ENCODE results near the gene ZNF160.
"Not testable (repeated sequence)": the region's sequence is repeated elsewhere in the genome, so short reads cannot be mapped to it uniquely, and the experiment has no call there.

The ZNF160 gene

GRCh38 chr19:53123400-53123799 is 20.2 kb upstream of the ZNF160 start:
- no peaks in the 10 kb centered on the region for H3K4me1 ChIP-seq (ENCODE audit: control insufficient read depth in 1 of 2, insufficient read depth in 2 of 2, low read length in 2 of 2)
- no peaks in the 10 kb centered on the region for H3K36me3 ChIP-seq (ENCODE audit: control insufficient read depth in 1 of 2, insufficient read depth in 2 of 2, low read length in 2 of 2)
- peaks cover 5 to 8% of the 10 kb centered on the region in 2 donors for H3K9me3 ChIP-seq (ENCODE audit: control insufficient read depth in 1 of 2, low read length in 2 of 2)
- H3K4me3 ChIP-seq (ENCODE audit: low read depth in 1 of 2, low read length in 2 of 2) = no peak overlapping the region
- H3K27ac ChIP-seq (ENCODE audit: low read depth, low read length) = no peak overlapping the region
- H3K27me3 ChIP-seq (ENCODE audit: control insufficient read depth in 1 of 2, insufficient read depth in 2 of 2, low read length in 2 of 2) = no peaks in the 10 kb centered on the region
- no peak overlapping the region for H3K9ac ChIP-seq (ENCODE audit: low read depth in 1 of 2, low read length in 2 of 2)

GRCh38 chr19:53112286-53112685 is 9.1 kb upstream of the ZNF160 start:
- Histone ChIP-seq H3K4me3 (ENCODE audit: low read depth in 1 of 2, low read length in 2 of 2) (no peak overlapping the region), H3K9ac (ENCODE audit: low read depth in 1 of 2, low read length in 2 of 2) (no peak overlapping the region), H3K4me1 (ENCODE audit: control insufficient read depth in 1 of 2, insufficient read depth in 2 of 2, low read length in 2 of 2) (no peaks in the 10 kb centered on the region), H3K36me3 (ENCODE audit: control insufficient read depth in 1 of 2, insufficient read depth in 2 of 2, low read length in 2 of 2) (peaks cover 17 to 20% of the 10 kb centered on the region in 2 donors), H3K9me3 (ENCODE audit: control insufficient read depth in 1 of 2, low read length in 2 of 2) (peaks cover 15 to 31% of the 10 kb centered on the region in 2 donors), H3K27ac (ENCODE audit: low read depth, low read length) (no peak overlapping the region), H3K27me3 (ENCODE audit: control insufficient read depth in 1 of 2, insufficient read depth in 2 of 2, low read length in 2 of 2) (no peaks in the 10 kb centered on the region)

- no peak overlapping the region for H3K9ac ChIP-seq (ENCODE audit: low read depth in 1 of 2, low read length in 2 of 2)
- no peak overlapping the region for H3K27ac ChIP-seq (ENCODE audit: low read depth, low read length)
- H3K9me3 ChIP-seq (ENCODE audit: control insufficient read depth in 1 of 2, low read length in 2 of 2) = peaks cover 14 to 21% of the 10 kb centered on the region in 2 donors
- H3K27me3 ChIP-seq (ENCODE audit: control insufficient read depth in 1 of 2, insufficient read depth in 2 of 2, low read length in 2 of 2) = no peaks in the 10 kb centered on the region
- no peaks in the 10 kb centered on the region for H3K4me1 ChIP-seq (ENCODE audit: control insufficient read depth in 1 of 2, insufficient read depth in 2 of 2, low read length in 2 of 2)
- no peak overlapping the region for H3K4me3 ChIP-seq (ENCODE audit: low read depth in 1 of 2, low read length in 2 of 2)
- H3K36me3 ChIP-seq (ENCODE audit: control insufficient read depth in 1 of 2, insufficient read depth in 2 of 2, low read length in 2 of 2) = peaks cover 17 to 18% of the 10 kb centered on the region in 2 donors
Observed at GRCh38 chr19:53109527-53109926, 6.3 kb upstream of the ZNF160 start.

- Histone ChIP-seq H3K9me3 (ENCODE audit: control insufficient read depth in 1 of 2, low read length in 2 of 2) (peaks cover 5 to 11% of the 10 kb centered on the region in 2 donors), H3K27me3 (ENCODE audit: control insufficient read depth in 1 of 2, insufficient read depth in 2 of 2, low read length in 2 of 2) (no peaks in the 10 kb centered on the region), H3K36me3 (ENCODE audit: control insufficient read depth in 1 of 2, insufficient read depth in 2 of 2, low read length in 2 of 2) (peaks cover 14% of the 10 kb centered on the region in 2 donors), H3K4me1 (ENCODE audit: control insufficient read depth in 1 of 2, insufficient read depth in 2 of 2, low read length in 2 of 2) (peaks cover 9 to 13% of the 10 kb centered on the region in 2 donors), H3K9ac (ENCODE audit: low read depth in 1 of 2, low read length in 2 of 2) (peak overlapping the region; percentile 79 to 96), H3K27ac (ENCODE audit: low read depth, low read length) (peak overlapping the region; percentile 87), H3K4me3 (ENCODE audit: low read depth in 1 of 2, low read length in 2 of 2) (peak overlapping the region; percentile 96 to 98)
Observed at GRCh38 chr19:53102756-53103233, 427 bp downstream of the ZNF160 start.

GRCh38 chr19:53102206-53102755 is 941 bp downstream of the ZNF160 start:
- Histone ChIP-seq H3K27ac (ENCODE audit: low read depth, low read length) (no peak overlapping the region), H3K4me3 (ENCODE audit: low read depth in 1 of 2, low read length in 2 of 2) (peak overlapping the region; percentile 96 to 98), H3K4me1 (ENCODE audit: control insufficient read depth in 1 of 2, insufficient read depth in 2 of 2, low read length in 2 of 2) (peaks cover 9 to 13% of the 10 kb centered on the region in 2 donors), H3K27me3 (ENCODE audit: control insufficient read depth in 1 of 2, insufficient read depth in 2 of 2, low read length in 2 of 2) (no peaks in the 10 kb centered on the region), H3K9me3 (ENCODE audit: control insufficient read depth in 1 of 2, low read length in 2 of 2) (peaks cover 5 to 12% of the 10 kb centered on the region in 2 donors), H3K36me3 (ENCODE audit: control insufficient read depth in 1 of 2, insufficient read depth in 2 of 2, low read length in 2 of 2) (peaks cover 16 to 18% of the 10 kb centered on the region in 2 donors), H3K9ac (ENCODE audit: low read depth in 1 of 2, low read length in 2 of 2) (peak overlapping the region; percentile 79 to 96)

- Histone ChIP-seq H3K36me3 (ENCODE audit: control insufficient read depth in 1 of 2, insufficient read depth in 2 of 2, low read length in 2 of 2) (peaks cover 16 to 18% of the 10 kb centered on the region in 2 donors), H3K27me3 (ENCODE audit: control insufficient read depth in 1 of 2, insufficient read depth in 2 of 2, low read length in 2 of 2) (no peaks in the 10 kb centered on the region), H3K4me1 (ENCODE audit: control insufficient read depth in 1 of 2, insufficient read depth in 2 of 2, low read length in 2 of 2) (peaks cover 9 to 13% of the 10 kb centered on the region in 2 donors), H3K4me3 (ENCODE audit: low read depth in 1 of 2, low read length in 2 of 2) (peak overlapping the region in 1 of 2 donors; percentile 36), H3K9ac (ENCODE audit: low read depth in 1 of 2, low read length in 2 of 2) (no peak overlapping the region), H3K27ac (ENCODE audit: low read depth, low read length) (no peak overlapping the region), H3K9me3 (ENCODE audit: control insufficient read depth in 1 of 2, low read length in 2 of 2) (peaks cover 3 to 12% of the 10 kb centered on the region in 2 donors)
Observed at GRCh38 chr19:53101518-53101917, 1.7 kb downstream of the ZNF160 start.

- not testable (repeated sequence) for H3K27ac ChIP-seq (ENCODE audit: low read depth, low read length); H3K4me3 ChIP-seq (ENCODE audit: low read depth in 1 of 2, low read length in 2 of 2); H3K27me3 ChIP-seq (ENCODE audit: control insufficient read depth in 1 of 2, insufficient read depth in 2 of 2, low read length in 2 of 2); H3K4me1 ChIP-seq (ENCODE audit: control insufficient read depth in 1 of 2, insufficient read depth in 2 of 2, low read length in 2 of 2); H3K9ac ChIP-seq (ENCODE audit: low read depth in 1 of 2, low read length in 2 of 2)
- Histone ChIP-seq H3K36me3 (ENCODE audit: control insufficient read depth in 1 of 2, insufficient read depth in 2 of 2, low read length in 2 of 2) (peaks cover 16 to 22% of the 10 kb centered on the region in 2 donors), H3K9me3 (ENCODE audit: control insufficient read depth in 1 of 2, low read length in 2 of 2) (peaks cover 8 to 12% of the 10 kb centered on the region in 2 donors)
Observed at GRCh38 chr19:53098570-53098969, 4.7 kb downstream of the ZNF160 start.

GRCh38 chr19:53096982-53097690 is 6.1 kb downstream of the ZNF160 start:
- H3K27ac ChIP-seq (ENCODE audit: low read depth, low read length); H3K4me3 ChIP-seq (ENCODE audit: low read depth in 1 of 2, low read length in 2 of 2); H3K27me3 ChIP-seq (ENCODE audit: control insufficient read depth in 1 of 2, insufficient read depth in 2 of 2, low read length in 2 of 2); H3K9ac ChIP-seq (ENCODE audit: low read depth in 1 of 2, low read length in 2 of 2); H3K4me1 ChIP-seq (ENCODE audit: control insufficient read depth in 1 of 2, insufficient read depth in 2 of 2, low read length in 2 of 2): not testable (repeated sequence)
- peaks cover 8 to 12% of the 10 kb centered on the region in 2 donors for H3K9me3 ChIP-seq (ENCODE audit: control insufficient read depth in 1 of 2, low read length in 2 of 2)
- peaks cover 16 to 29% of the 10 kb centered on the region in 2 donors for H3K36me3 ChIP-seq (ENCODE audit: control insufficient read depth in 1 of 2, insufficient read depth in 2 of 2, low read length in 2 of 2)

- H3K9me3 ChIP-seq (ENCODE audit: control insufficient read depth in 1 of 2, low read length in 2 of 2) = peaks cover 8 to 12% of the 10 kb centered on the region in 2 donors
- H3K27ac ChIP-seq (ENCODE audit: low read depth, low read length); H3K4me3 ChIP-seq (ENCODE audit: low read depth in 1 of 2, low read length in 2 of 2); H3K4me1 ChIP-seq (ENCODE audit: control insufficient read depth in 1 of 2, insufficient read depth in 2 of 2, low read length in 2 of 2); H3K9ac ChIP-seq (ENCODE audit: low read depth in 1 of 2, low read length in 2 of 2); H3K27me3 ChIP-seq (ENCODE audit: control insufficient read depth in 1 of 2, insufficient read depth in 2 of 2, low read length in 2 of 2): not testable (repeated sequence)
- peaks cover 16 to 33% of the 10 kb centered on the region in 2 donors for H3K36me3 ChIP-seq (ENCODE audit: control insufficient read depth in 1 of 2, insufficient read depth in 2 of 2, low read length in 2 of 2)
Observed at GRCh38 chr19:53096579-53096978, 6.6 kb downstream of the ZNF160 start.

- Histone ChIP-seq H3K9me3 (ENCODE audit: control insufficient read depth in 1 of 2, low read length in 2 of 2) (peaks cover 8 to 11% of the 10 kb centered on the region in 2 donors), H3K9ac (ENCODE audit: low read depth in 1 of 2, low read length in 2 of 2) (no peak overlapping the region), H3K4me3 (ENCODE audit: low read depth in 1 of 2, low read length in 2 of 2) (no peak overlapping the region), H3K36me3 (ENCODE audit: control insufficient read depth in 1 of 2, insufficient read depth in 2 of 2, low read length in 2 of 2) (peaks cover 26 to 48% of the 10 kb centered on the region in 2 donors), H3K4me1 (ENCODE audit: control insufficient read depth in 1 of 2, insufficient read depth in 2 of 2, low read length in 2 of 2) (no peaks in the 10 kb centered on the region), H3K27ac (ENCODE audit: low read depth, low read length) (no peak overlapping the region), H3K27me3 (ENCODE audit: control insufficient read depth in 1 of 2, insufficient read depth in 2 of 2, low read length in 2 of 2) (no peaks in the 10 kb centered on the region)
Observed at GRCh38 chr19:53094754-53095575, 8.3 kb downstream of the ZNF160 start.
